ENCODE results near the gene SCAF8.

SCAF8 gene

DNA sequence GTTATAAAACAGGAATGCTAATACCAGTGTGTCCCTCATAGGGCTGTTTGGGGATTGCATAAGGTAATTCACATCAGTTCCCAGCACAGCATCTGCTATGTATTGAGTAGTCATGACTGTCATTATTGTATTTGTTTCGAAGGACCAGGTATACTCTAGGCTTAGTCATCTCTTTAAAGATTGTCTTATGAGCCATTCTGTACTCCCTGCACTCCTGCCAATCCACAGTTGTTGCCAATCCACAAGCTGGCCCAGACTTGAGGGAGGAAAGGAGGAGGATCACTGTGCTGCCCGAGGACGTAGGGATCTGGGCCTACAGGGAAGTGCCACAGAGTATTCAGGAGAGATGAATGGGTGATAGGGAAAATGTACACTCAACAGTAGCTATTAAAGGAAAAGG lies 148.9 kb downstream of the SCAF8 start:
- no peak for DNase-seq (ENCODE audit: low read depth in 3 of 3, low spot score in 1 of 3)

All from stimulated activated CD4-positive, alpha-beta T cell treated with anti-CD3 and anti-CD28 coated beads, TNF-alpha, amount 100 ng/mL, for 1 hour (primary cell).